Erythroblast (primary cell): ENCODE data around the gene REPS2.

Experiments
- GATA1 ChIP-seq: IDR thresholded peaks from 2 replicates; pipeline ENCODE4 v1.6.1; 2011; ENCODE audit warnings: low read depth, mild to moderate bottlenecking, control low read depth, low read length, moderate library complexity
- POLR2A ChIP-seq: IDR thresholded peaks from 2 replicates; pipeline ENCODE4 v1.6.1; 2011; ENCODE audit warnings: mild to moderate bottlenecking, low read length

GRCh38 chrX:17072301-17072700, 125.8 kb downstream of the REPS2 start:
- TF ChIP-seq POLR2A (peak; percentile 72), GATA1 (no peak)
